ENCODE results near the gene DSCAML1.

The DSCAML1 gene

DNA sequence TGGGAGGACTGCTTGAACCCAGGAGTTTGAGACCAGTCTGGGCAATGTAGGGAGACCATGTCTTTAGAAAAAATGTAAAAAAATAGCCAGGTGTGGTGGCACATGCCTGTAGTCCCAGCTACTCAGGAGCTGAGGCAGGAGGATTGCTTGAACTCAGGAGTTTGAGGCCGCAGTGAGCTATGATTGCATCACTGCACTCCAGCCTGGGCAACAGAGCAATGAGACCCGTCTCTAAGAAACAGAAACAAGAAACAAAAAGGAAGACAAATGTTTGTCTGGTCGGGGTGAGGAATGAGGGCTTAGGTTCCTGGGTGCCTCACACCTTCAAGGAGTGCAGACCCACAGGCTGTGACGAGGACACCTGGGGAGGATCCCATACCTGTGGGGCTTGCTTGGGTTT, 277.4 kb downstream of the DSCAML1 start:
- DNase-seq (ENCODE audit: low spot score), result no peak

DNA sequence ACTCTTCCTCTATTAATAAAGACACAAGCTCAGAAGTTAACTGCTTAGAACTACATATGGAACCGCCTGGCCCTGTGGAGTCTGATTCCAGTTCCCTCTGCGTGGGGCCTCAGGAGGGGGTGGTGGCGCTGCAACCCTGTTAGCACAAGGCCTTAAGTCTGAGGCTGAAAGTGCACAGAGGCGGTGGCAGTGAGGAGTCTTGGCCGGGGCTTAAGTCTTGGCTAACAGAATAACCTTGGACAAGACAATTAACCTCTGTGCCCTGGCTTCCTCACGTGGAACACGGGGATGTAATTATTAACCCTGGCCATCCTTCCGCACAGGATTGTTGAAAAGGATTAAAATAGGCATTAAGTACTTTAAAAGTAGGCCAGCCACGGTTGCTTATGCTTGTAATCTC, 277.8 kb downstream of the DSCAML1 start:
- no peak for DNase-seq (ENCODE audit: low spot score)

DNA sequence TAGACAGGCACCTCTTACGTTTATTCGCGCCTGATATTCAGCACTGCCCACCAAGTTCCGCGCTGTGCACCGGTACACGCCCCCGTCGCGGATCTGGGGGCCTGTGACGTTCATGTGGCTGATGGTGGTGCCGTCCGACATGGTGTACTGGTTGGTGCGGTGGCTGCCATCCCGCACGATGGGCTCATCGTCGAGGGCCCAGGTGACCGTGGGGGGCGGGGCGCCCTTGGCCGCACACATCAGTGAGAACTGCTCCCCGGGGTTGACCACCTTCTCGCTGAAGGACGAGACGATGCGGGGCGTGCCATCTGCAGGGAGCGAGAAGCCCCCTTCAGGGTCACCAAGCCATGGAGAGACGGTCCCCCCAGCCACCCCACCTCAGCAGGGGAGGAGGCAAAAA, 278.6 kb downstream of the DSCAML1 start:
- no peak for DNase-seq (ENCODE audit: low spot score)

DNA sequence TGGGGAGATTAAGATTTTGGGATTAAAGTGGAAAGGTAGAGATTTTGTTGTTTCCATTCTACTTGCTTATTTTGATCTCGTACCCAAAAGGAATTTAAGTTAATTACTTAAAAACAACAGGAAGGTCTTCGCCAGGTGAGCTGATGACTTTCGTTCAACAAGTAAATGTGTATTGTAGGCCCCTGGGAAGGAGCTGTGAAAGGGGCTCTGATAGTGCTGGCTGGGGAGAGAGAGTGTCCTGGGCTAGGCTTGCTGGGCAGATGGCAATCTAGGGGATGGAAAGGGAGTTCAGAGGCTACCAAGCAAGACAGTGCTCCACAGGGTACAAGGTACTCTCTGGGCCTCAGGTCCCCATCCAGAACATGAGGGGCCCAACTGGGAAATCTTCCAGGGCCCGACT, 279.9 kb downstream of the DSCAML1 start:
- no peak for DNase-seq (ENCODE audit: low spot score)

DNA sequence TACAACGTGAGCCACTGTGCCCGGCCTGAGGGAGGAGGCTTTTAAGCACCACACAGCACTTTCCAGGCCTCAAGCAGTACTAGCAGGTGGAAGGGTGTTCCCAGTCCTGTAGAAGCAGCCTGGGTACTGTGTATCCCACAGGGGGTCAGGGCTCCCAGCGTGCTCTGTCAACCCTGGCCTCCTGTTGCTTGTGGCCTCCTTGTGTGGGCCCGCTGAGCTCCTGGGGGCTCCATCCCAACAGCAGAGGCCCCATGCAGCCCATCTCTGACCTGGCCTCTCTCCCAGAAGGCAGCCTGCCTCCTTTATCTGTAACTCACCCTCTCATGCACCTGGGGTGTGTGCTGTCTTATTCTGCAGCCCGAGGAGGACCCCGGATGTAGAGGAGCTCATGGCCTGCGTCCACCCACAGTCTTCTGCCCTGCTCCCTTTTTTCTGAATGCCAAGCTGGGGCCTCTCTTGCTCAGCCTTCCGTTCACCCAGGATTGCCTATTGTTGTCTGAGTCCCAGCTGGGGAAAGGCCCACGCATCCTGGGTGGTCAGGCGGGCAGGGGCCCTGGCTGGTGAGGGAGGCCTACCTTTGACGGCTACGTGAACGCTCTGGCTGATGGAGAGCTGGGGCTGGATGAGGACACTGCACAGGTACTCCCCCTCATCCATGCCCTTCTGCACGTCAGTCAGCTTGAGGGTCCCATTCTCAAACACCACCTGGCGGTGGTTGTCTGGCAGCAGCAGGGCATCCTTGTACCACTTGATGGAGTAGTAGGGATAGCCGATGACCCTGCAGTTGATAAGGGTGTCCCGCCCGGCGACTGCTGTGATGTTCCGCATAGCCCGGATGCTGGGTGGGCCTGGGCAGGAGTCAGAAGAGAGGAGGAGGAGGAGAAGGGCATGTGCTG, 280.9 kb downstream of the DSCAML1 start:
- DNase-seq (ENCODE audit: low spot score), result no peak

DNA sequence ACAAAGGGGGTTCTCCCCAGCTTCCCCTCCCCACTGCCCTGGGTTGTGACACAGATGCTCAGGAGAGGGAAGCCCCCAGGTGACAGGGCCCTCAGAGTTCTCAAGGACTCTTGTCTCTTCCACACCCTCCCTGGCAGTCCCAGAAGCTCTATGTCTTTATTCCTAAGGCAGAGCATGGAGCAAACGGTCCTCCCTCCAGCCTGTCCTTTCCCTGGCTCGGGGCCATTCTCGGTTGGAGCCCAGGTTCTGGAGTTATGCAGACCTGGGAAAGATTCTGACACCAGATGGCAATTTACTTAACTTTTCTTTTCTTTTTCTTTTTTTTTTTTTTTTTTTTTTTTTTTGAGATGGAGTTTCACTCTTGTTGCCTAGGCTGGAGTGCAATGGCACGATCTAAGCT, 282.8 kb downstream of the DSCAML1 start:
- DNase-seq (ENCODE audit: low spot score), result no peak

DNA sequence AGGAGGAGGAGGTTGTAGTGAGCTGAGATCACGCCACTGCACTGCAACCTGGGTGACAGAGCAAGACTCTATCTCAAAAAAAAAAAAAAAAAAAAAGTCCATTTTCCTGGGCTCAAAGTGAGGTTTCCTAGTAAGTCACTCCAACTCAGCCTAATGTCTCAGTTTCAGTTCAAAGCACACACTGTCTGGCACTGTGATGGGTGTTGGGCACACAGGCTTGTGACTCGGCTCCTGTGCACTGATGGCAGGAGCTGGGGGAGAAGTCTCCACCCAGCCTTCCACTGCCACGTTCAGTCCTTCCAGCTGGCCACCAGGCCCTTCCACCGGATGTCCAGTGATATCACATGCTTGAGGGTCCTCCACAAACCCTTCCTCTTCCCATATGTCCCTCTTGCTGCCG, 283.4 kb downstream of the DSCAML1 start:
- no peak for DNase-seq (ENCODE audit: low spot score)

DNA sequence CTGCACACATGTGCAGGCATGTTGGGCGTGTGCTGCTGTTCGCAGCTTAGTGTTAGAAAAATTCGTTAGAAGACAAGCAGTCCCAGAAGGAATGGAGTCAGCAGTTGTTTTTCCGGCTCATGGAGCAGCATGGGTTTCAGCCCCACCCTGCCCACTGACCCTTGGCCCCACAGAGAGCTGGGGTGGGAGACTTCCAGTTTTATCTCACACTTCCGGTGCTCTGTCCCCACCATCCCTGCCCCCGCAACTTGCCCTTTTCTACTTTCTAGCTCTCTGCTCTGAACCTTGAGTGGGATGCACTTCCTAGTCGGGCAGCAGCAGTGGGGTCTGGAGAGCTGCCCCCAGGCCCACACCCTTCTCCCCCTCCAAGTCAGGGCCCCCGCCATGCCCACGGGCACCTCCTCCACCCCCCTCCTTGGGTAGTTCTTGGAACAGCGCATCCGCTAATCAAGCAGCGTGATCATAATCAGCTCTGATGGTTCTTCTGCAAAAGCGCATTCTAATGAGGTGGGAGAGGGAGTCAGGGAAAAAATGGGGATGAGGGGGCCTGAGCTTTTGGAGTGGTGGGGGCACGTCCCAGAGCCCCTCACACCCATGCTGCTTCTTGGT, 285.0 kb downstream of the DSCAML1 start:
- no peak for DNase-seq (ENCODE audit: low spot score)

DNA sequence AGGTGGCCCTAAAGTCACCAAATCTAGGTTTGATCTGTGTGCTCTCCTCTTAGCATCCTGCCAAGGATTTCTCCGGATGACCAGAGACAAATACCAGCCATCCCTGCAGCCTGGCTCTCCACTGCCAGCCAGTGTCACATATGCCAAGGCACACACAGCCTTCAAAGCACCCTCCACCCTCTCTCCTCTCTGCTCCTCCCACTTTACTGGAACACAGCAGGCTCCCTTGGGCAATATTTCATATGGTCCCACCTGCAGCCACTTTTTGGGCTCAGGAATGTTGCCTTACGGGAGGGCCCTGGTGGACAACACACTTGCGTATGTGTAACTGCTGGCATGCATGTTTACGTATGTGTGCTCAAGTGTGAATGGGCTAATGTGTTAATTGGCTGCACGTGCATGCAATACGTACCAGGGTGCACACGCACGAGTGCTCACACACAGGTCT, 285.5 kb downstream of the DSCAML1 start:
- no peak for DNase-seq (ENCODE audit: low spot score)

DNA sequence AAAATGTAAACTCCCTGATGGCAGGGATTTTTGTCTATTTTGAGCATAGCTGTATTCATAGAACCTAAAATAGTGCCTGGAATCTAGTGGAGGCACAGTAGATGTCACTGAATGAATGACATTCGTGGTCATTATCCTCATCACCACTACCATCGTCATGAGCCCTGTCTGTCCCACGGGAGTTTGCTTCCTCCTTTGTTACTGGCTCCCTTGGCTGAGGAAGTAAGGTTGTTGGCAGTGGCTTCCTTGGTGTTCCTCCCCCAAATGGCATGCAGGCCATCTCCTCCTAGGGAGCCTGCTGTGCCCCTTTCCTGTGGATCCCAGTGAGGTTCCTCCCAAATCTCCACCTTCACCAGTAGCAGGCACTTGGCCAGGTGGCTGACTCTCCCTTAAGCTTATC, 286.4 kb downstream of the DSCAML1 start:
- no peak for DNase-seq (ENCODE audit: low spot score)

DNA sequence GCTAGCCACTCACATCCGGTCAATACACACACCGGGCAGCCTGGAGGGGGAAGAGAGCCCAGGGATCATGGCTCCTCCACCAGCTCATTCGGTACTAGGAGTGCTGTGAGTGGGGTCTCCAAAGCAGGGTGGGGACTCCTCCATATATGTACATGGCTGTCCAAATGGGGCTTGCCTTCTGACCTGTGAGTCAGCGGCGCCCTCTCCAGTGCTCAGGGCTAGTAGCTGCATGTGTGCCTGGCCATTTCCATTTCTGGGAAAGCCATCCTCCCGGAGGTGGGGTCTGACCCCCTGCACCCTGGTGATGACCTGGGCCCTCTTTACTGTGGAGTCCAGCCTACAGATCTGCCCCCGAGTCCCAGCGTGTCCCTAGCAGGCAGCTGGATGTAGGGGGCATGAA, 287.5 kb downstream of the DSCAML1 start:
- DNase-seq (ENCODE audit: low spot score), result no peak

DNA sequence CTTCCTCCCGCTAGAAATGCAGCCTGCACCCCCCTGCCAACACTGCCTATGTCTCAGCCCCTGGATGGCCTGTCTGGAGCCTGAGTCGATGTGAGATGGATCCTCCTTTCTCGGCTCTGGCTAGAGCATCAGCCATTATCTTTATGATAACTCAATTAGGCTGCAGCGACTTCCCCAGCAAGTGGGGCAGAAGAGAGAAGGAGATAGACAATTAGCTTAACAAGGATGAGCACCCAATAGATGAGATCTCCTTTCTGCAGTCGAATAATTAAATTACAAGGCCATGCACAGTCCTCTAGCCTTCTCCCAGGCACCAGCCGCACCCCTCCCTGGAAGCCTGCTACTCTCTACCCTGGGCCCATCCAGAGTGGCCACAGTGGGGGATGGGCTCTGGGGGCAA, 290.0 kb downstream of the DSCAML1 start:
- no peak for DNase-seq (ENCODE audit: low spot score)

DNA sequence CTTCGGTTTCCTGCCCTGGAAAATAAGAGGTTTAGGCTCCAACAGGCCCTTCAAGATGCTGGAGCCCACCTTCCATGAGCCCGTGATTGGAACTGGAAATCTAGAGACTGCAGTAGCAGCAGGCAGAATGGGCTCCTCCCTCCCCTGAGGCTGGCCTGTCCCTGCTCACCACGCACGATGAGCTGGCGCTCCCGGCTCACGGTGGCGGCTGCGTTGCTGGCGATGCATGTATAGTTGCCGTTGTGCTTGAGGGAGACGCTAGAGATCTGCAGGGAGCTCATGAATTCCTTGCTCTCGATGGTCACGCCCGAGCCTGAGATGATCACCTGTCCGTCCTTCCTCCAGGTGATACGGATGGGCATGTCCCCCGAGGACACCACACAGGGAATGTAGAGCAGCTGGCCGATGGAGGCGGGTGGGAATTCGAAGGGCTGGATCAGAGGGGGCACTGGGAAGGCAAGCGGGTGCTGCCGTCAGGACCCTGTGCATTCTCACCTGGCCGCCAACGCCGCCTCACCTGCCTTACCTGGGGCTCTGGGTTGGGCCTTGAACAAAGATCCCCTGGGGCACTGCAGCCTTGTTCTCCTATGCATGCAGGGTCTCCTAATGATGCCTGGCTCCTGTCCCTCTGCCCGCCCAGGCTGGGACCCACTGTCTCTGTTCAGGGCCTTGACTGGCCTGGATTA, 291.6 kb downstream of the DSCAML1 start:
- no peak for DNase-seq (ENCODE audit: low spot score)

DNA sequence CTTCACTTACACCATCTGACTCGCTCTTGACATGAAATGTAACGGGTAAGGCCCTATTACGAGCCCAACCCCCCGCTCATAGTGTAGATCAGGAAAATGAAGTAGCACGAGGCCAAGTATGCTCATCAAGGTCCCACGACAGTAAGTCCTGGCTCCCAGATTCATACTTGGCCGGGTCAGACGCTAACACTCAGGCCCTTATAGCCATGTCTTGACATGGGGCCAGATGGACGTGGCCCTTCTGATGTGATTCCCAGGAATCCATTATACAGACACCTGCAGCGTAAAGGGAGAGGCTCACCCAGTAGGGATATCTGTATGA, 294.3 kb downstream of the DSCAML1 start:
- DNase-seq (ENCODE audit: low spot score), result no peak

DNA sequence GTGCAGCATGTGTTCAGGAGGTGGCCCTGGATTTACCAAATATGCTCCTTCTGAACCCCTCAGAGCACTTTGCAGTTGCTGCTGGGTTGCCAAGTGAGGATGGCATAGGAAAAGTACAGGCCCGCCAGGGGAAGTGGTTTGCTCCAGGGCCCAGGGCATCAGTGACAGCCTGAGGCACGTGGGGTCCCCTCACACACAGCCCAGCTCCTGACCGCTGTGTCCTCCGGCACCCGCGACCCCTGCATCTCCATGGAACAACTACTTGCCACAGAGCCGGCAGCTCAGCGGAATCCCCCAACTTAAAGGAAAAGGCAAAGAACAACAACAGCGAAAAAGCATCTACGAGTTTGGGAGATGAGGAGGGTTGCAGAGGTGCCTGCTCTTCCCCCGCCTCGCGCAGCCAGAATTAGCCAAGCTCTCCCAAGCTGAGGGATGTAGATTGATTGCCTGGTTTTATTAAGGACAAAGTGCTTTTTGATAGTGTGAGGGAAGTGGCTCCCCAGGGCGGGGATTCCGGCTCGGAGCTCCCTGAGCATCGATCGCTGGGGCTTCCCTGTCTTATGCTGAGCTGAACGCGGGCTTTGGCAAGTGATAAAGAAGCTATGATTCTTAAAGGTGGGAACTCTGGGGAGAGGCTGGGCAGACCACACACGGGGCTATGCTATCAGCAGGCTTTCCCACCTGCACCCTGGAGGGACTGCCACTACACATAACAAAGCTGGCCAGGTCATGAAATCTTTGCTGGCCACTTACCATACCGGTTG, 294.8 kb downstream of the DSCAML1 start:
- DNase-seq (ENCODE audit: low spot score), result no peak

DNA sequence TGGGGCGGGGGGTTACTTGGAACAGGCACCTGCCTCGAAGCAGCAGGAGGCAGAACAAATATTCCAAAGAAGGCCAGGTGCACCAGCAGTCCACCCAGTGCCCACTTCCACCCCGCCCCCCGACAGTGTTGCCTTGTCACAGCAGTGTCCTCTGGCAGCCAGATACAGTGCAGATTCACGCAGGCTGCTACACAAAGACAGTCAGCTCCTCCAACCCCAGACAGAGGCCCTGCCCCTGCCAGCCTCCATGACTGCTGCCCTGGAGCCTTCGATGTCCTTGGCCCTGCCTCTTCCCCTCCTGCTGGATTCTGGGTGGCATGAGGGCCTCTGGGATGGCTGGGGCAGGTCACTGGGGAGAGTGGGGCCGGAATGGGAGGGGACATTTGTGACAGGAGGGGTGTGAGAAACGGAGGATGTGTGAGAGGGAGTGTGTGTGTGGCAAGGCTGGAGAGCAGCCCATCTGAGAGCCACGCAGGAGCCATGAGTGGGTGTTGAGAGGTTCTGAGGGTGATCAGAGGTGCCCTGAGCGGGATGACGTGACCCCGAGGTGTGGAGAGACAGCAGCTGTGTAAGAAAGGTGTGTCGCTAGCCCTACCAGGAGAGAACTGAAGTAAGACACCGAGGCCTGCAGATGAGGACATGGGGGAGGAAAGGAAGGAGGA, 295.6 kb downstream of the DSCAML1 start:
- DNase-seq (ENCODE audit: low spot score), result no peak

DNA sequence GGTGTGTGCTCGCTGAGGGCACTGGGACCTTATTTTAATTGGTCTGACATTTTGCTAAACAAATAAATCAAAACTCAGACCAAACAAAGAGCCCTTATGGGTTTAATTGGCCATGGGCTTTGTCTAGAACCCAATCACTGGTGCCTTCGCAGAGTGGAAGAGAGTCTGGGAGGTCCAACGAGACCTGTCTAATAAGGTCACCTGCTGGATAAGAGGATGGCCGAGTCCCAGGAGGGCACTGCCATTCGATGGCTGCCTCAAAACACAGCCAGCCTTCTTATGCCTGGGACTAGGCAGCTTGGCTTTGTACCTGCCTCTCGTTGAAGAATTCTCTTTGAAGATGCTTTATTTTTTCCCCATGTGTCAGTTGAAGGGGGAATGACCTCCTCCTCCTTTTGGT, 298.2 kb downstream of the DSCAML1 start:
- DNase-seq (ENCODE audit: low spot score), result no peak

DNA sequence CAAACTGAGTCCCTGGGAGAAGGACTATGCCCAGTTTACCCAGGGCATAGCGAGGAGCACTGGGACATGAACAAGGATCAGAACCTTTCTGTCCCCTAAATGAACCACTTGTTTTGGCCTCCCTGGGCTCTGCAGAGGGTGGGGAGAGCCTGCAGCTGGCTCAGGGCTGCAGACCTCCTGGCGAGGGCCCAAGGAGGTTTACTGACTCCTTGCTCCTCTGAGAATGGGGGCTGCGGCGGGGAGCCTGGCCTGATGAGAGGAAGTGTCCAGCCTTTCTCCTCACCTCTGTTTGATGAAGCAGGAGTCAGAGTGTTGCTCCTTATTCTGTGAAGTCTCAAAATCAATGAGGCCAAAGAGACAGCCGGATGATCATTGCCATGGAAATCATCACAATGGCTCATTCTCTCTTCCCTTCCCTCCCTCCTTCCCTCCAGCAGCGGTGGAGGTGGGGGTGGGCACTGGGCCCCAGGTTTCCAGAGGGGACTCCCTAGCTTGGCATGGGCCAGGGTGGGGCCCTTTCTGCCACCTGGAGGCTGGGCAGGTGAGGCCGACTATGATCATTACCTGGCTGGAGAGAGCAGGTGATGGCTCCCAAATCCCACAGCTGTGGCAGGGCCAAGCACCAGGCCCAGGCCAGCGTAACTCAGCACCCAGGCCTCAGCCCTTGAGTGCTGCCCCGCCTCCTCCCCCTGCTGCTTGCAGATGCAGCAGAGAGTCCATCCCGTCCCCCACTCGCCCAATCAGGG, 299.6 kb downstream of the DSCAML1 start:
- DNase-seq (ENCODE audit: low spot score), result no peak

DNA sequence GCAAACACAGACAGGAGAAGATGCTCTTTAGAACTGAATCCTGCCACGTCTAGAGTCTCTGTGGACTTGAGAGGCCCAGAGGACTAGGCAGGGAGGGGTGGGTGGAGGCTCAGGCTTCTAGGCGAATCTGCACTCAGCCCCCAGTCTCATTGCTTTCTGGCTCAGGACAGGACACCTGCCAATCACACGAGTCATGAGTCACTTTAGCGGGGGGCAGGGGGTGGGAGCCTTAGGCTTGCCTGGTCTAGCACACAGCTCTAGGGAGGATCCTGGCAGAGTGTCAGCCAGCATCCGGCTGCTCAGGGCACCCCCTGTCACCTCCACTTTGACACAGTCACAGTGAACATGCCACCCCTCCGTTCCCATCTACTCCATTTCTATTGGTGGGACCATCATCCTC, 301.7 kb downstream of the DSCAML1 start:
- DNase-seq (ENCODE audit: low spot score), result no peak

DNA sequence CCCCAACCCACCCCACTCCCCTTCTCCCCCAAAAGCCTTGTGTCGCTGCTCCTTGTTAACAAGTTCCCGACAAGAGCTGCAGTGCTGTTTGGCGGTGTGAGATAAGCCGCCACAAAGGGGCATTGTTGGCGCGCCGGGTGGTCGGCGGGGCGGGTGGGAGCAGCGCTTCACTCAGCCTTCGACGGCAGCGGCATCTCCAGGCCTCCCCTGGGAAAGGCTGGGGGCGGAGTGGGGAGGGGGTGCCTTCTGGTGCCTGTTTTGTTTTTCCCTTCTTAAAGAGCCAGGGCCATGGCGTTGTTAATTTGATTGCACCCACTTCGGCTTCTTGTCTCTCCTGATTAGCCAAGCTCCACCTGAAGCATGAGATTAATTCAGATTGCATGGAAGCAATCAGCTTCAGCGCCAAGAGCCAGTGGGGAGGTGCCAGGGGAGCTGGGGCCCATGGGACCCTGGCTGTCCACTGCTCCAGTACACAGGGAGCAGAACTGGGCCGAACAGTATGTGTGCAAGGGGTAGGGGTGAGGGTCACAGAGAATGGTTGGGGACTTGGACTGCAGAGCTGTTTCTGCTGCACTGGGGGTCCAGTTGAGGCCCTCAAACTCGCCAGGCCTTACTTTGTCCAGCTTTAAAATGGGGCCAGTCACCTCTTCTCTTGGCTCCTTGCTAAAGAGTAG, 304.3 kb downstream of the DSCAML1 start:
- no peak for DNase-seq (ENCODE audit: low spot score)

DNA sequence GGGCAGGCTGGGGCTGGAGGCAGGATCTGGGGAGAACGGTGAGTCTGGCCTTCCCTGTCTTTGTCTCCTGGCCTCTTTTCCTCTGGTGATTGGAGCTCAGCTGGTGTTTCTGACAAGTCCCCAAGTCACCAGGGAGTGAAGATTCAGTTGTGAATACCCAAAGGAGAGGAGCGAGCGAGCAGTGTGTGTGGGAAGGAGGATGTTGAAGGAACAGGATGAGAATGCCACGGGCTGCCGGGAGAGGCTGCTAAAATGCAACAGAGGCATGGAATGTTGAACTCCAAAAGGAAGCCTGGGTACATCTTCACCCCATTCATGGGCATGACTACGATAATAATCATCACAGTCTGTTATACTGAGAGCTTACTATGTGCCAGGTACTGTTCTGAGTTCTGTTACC, 306.1 kb downstream of the DSCAML1 start:
- no peak for DNase-seq (ENCODE audit: low spot score)

Data from HuH-7 (cell line).